GM18507 (cell line): ENCODE measurements around the gene KCNK5.

ENCODE experiments used
- DNase-seq: peaks from one replicate; pipeline ENCODE4 v3.0.0; 2011; ENCODE audit warnings: low read depth; ENCODE audit not compliant: insufficient read length; ENCODE audit errors: extremely low spot score
- FAIRE-seq: peaks from 2 replicates; lab custom pipeline; 2011; peaks lifted over from hg19 to GRCh38; lab: Jason Lieb, UNC

KCNK5 gene

GRCh38 chr6:39154705-39155104 is 74.6 kb downstream of the KCNK5 start:
- DNase-seq = no peak
- no peak for FAIRE-seq

- no peak for FAIRE-seq
- no peak for DNase-seq
Measured at GRCh38 chr6:39153766-39154397, 75.4 kb downstream of the KCNK5 start.

GRCh38 chr6:39152262-39152661 is 77.0 kb downstream of the KCNK5 start:
- DNase-seq (no peak), FAIRE-seq (no peak)

DNA sequence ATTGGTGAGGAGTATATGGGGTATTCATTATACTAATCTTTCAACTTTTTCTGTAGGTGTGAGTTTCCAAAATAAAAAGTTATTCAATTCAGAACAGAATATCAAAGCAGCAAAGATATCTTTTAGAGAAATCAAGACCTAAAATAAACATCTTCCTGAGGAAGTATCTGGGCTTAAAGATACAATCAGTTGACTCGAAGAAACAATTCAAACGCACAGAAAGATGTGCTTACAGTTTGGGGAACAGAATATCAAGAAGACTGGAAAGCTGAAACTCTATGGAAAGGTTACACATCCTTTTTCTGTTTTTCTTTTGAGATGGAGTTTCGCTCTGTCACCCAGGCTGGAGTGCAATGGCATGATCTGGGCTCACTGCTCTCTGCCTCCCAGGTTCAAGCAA is 78.1 kb downstream of the KCNK5 start:
- FAIRE-seq = no peak

GRCh38 chr6:39144481-39145173 is 84.6 kb downstream of the KCNK5 start:
- DNase-seq (no peak), FAIRE-seq (no peak)

More for the DNA sequence above, 78.1 kb downstream of the KCNK5 start:
- DNase-seq = no peak

GRCh38 chr6:39143238-39143930 is 85.9 kb downstream of the KCNK5 start:
- FAIRE-seq = no peak
- no peak for DNase-seq

GRCh38 chr6:39140556-39141167 is 88.6 kb downstream of the KCNK5 start:
- FAIRE-seq = no peak

More at GRCh38 chr6:39140556-39141167, 88.6 kb downstream of the KCNK5 start:
- no peak for DNase-seq
